HepG2 (cell line): ENCODE data around the gene FNDC3A. TPM values are rescaled to one million over a fixed set of nuclear protein-coding genes. Genes with fewer than 3 reads are reported as not detected.

Experiments
- ATAC-seq: fragments of 200-7000 bp; cut with Tn5 transposase; 3 replicates; pipeline ENCODE4 v1.9.1; 2020; ENCODE audit warnings: mild to moderate bottlenecking, moderate library complexity
- BruUV-seq: library from RNA; stranded (reverse); fragments of 400-500 nt; replicated peaks from 2 replicates; lab custom pipeline; 2021; lab: Mats Ljungman, UMichigan
- CTCF ChIA-PET: fragments of 300-600 bp; formaldehyde crosslinking; extraction: SDS; loops from one replicate; lab custom pipeline; 2021; ENCODE audit warnings: low total read pairs, inconsistent platforms, low intra/inter-chr PET ratio; lab: Yijun Ruan, JAX
- POLR2A ChIA-PET: fragments of 350-600 bp; sonication (Branson Sonifier 250); formaldehyde crosslinking; loops from one replicate; lab custom pipeline; 2020; ENCODE audit warnings: antibody characterized with exemption, inconsistent platforms; lab: Yijun Ruan, JAX
- DNase-seq: peaks from one replicate; pipeline ENCODE4 v3.0.0-alpha.2; 2015; ENCODE audit warnings: low spot score
- FAIRE-seq: peaks from 3 replicates; lab custom pipeline; 2011; peaks lifted over from hg19 to GRCh38; lab: Jason Lieb, UNC
- H2AFZ ChIP-seq: one replicate; pipeline ENCODE4 v1.6.1; 2011; ENCODE audit warnings: low read length, inconsistent platforms
- H3K27ac ChIP-seq: fragments of 300-600 bp; 3 replicates; pipeline ENCODE4 v1.8.0; 2011; ENCODE audit warnings: mixed run types, mild to moderate bottlenecking, mixed read lengths, low read length, inconsistent platforms; ENCODE audit not compliant: insufficient read depth; ENCODE audit errors: extremely low read length
- H3K27me3 ChIP-seq, 2 experiments: fragments of 200-600 bp in 1 of 2; 2 replicates in 1 of 2; 3 replicates in 1 of 2; pipeline versions ENCODE4 v1.6.0 to v1.8.0; 2011; ENCODE audit warnings: low read length in 2 of 2, mild to moderate bottlenecking in 2 of 2, moderate library complexity in 2 of 2, inconsistent platforms in 1 of 2; ENCODE audit not compliant: insufficient read depth in 2 of 2, control insufficient read depth in 1 of 2
- H3K36me3 ChIP-seq, 2 experiments: fragments of 200-600 bp in 1 of 2; replicated peaks in 1 of 2; 2 replicates in 1 of 2; 3 replicates in 1 of 2; pipeline versions ENCODE4 v1.5.1 to v1.8.0; 2011; ENCODE audit warnings: low read length in 2 of 2, inconsistent platforms in 1 of 2; ENCODE audit not compliant: insufficient read depth in 2 of 2, control insufficient read depth in 1 of 2
- H3K4me1 ChIP-seq: 2 replicates; pipeline ENCODE4 v1.5.1; 2012; ENCODE audit warnings: low read length, inconsistent platforms; ENCODE audit not compliant: insufficient read depth
- H3K4me2 ChIP-seq: 2 replicates; pipeline ENCODE4 v1.6.0; 2011; ENCODE audit warnings: low read depth, low read length, inconsistent platforms
- H3K4me3 ChIP-seq, 3 experiments: fragments of 200-600 bp in 1 of 3; sonication (generic), shearing (Covaris generic) in 1 of 3; replicated peaks in 1 of 3; 2 replicates each; pipeline ENCODE4 v1.5.1; 2011 to 2016; ENCODE audit warnings: low read length in 3 of 3, inconsistent platforms in 2 of 3, low read depth in 2 of 3, mild to moderate bottlenecking in 2 of 3, control low read depth in 1 of 3, mixed read lengths in 1 of 3; ENCODE audit not compliant: insufficient read depth in 1 of 3
- H3K79me2 ChIP-seq: one replicate; pipeline ENCODE4 v1.6.1; 2011; ENCODE audit warnings: low read length, inconsistent platforms; ENCODE audit not compliant: insufficient read depth
- H3K9ac ChIP-seq: 2 replicates; pipeline ENCODE4 v1.6.0; 2011; ENCODE audit warnings: mild to moderate bottlenecking, low read depth, low read length, inconsistent platforms; ENCODE audit not compliant: insufficient read depth
- H3K9me3 ChIP-seq: 2 replicates; pipeline ENCODE4 v1.5.1; 2012; ENCODE audit warnings: mild to moderate bottlenecking, low read length
- H4K20me1 ChIP-seq: 2 replicates; pipeline ENCODE4 v1.6.0; 2011; ENCODE audit warnings: inconsistent platforms, mild to moderate bottlenecking, low read length, moderate library complexity; ENCODE audit not compliant: insufficient read depth
- CEBPB ChIP-seq: IDR thresholded peaks from 2 replicates; pipeline ENCODE4 v1.6.1; 2011; ENCODE audit warnings: low read depth, low read length, improper control_type of control experiment, borderline replicate concordance
- IKZF4 ChIP-seq: sonication (generic); formaldehyde crosslinking; IDR thresholded peaks from 2 replicates; pipeline ENCODE4 v1.5.1; 2020; ENCODE audit warnings: borderline replicate concordance, mild to moderate bottlenecking, low read depth, missing genetic modification reagents; ENCODE audit errors: not compliant biosample characterization
- KLF15 ChIP-seq: sonication (generic); formaldehyde crosslinking; IDR thresholded peaks from 2 replicates; pipeline ENCODE4 v1.8.1; 2023; ENCODE audit warnings: borderline replicate concordance, mild to moderate bottlenecking, inconsistent platforms, missing genetic modification reagents, mixed read lengths
- MAFF ChIP-seq: IDR thresholded peaks from 2 replicates; pipeline ENCODE4 v1.6.1; 2011; ENCODE audit warnings: low read depth, low read length, improper control_type of control experiment
- MAFK ChIP-seq, 2 experiments: IDR thresholded peaks in 1 of 2; conservative IDR thresholded peaks in 1 of 2; 2 replicates each; pipeline ENCODE4 v1.6.1; 2011; ENCODE audit warnings: improper control_type of control experiment in 2 of 2, low read length in 2 of 2
- MTA1 ChIP-seq: sonication (generic); formaldehyde crosslinking; IDR thresholded peaks from 2 replicates; pipeline ENCODE4 v1.4.0; 2020; ENCODE audit warnings: missing genetic modification reagents, mild to moderate bottlenecking, borderline replicate concordance
- MZF1 ChIP-seq: sonication (generic); formaldehyde crosslinking; IDR thresholded peaks from 2 replicates; pipeline ENCODE4 v1.8.1; 2023; ENCODE audit warnings: mild to moderate bottlenecking, missing genetic modification reagents, borderline replicate concordance
- PAX8 ChIP-seq: sonication (generic); formaldehyde crosslinking; IDR thresholded peaks from 2 replicates; pipeline ENCODE4 v1.8.0; 2022; ENCODE audit warnings: mild to moderate bottlenecking, missing genetic modification reagents, borderline replicate concordance
- RBM39 ChIP-seq: fragments of 200-400 bp; formaldehyde crosslinking; IDR thresholded peaks from one replicate; pipeline ENCODE4 v1.6.1; 2018; ENCODE audit warnings: antibody characterized with exemption, mild to moderate bottlenecking, low read depth, low read length; ENCODE audit not compliant: poor library complexity, severe bottlenecking
- RFX5 ChIP-seq: IDR thresholded peaks from 2 replicates; pipeline ENCODE4 v1.6.1; 2011; ENCODE audit warnings: low read depth, low read length, improper control_type of control experiment
- ZNF616 ChIP-seq: sonication (generic); formaldehyde crosslinking; IDR thresholded peaks from 2 replicates; pipeline ENCODE4 v1.5.0; 2020; ENCODE audit warnings: low read depth, mild to moderate bottlenecking, missing genetic modification reagents
- WGBS: methylation state at CpG from one replicate; pipeline ENCODE4 v1.1.6; 2017; ENCODE audit warnings: low lambda C conversion rate; 5-methylcytosine and 5-hydroxymethylcytosine counted together
- in situ Hi-C: cut with HindIII; loops from 2 replicates; pipeline ENCODE4 v1.10.0; 2017; ENCODE audit warnings: low pct_unique_long_range_greater_than_20kb; ENCODE audit not compliant: extremely low pct_ligation_motif_present
- intact Hi-C: fragments of 100-400 bp; cut with micrococcal nuclease; formaldehyde crosslinking; loops from one replicate; pipeline ENCODE4 v1.10.0; 2022; ENCODE audit not compliant: unreplicated experiment
- polyA plus RNA-seq, 8 experiments: library from polyadenylated mRNA; depleted of rRNA in 3 of 8; stranded (reverse) in 7 of 8; unstranded in 1 of 8; fragments of >200 nt; fragmentation: Illumina TruSeq in 4 of 8; extraction: Trizol in 4 of 8; gene quantifications; 2 replicates each; pipeline versions ENCODE4 v1.2.1 to v1.2.3, GENCODE V29; 2011 to 2016; ENCODE audit warnings: low read depth in 4 of 8, missing spikeins in 1 of 8, mixed read lengths in 1 of 8; ENCODE audit not compliant: insufficient read depth in 1 of 8
- total RNA-seq, 5 experiments: library from RNA; depleted of rRNA; stranded (reverse); fragments of >200 nt; fragmentation: Illumina TruSeq; extraction: Trizol; gene quantifications; 2 replicates each; pipeline ENCODE4 v1.2.3, GENCODE V29; 2016; ENCODE audit warnings: low read depth in 1 of 5
- TF ChIP-seq, protein P1 (sequence below): sonication (generic); formaldehyde crosslinking; IDR thresholded peaks from 2 replicates; pipeline ENCODE4 v1.4.0; 2020; ENCODE audit warnings: missing genetic modification reagents
- TF ChIP-seq, protein P2 (sequence below): IDR thresholded peaks from 2 replicates; pipeline ENCODE4 v1.6.1; 2016; ENCODE audit warnings: missing biosample characterization, missing genetic modification reagents, low read depth

Gene FNDC3A
- total and polyA plus RNA-seq, 2 of the 13 experiments (the other 11 are each of a cell fraction or from before 2014, with no cell fraction given), result 36.7 to 39.3 TPM

DNA sequence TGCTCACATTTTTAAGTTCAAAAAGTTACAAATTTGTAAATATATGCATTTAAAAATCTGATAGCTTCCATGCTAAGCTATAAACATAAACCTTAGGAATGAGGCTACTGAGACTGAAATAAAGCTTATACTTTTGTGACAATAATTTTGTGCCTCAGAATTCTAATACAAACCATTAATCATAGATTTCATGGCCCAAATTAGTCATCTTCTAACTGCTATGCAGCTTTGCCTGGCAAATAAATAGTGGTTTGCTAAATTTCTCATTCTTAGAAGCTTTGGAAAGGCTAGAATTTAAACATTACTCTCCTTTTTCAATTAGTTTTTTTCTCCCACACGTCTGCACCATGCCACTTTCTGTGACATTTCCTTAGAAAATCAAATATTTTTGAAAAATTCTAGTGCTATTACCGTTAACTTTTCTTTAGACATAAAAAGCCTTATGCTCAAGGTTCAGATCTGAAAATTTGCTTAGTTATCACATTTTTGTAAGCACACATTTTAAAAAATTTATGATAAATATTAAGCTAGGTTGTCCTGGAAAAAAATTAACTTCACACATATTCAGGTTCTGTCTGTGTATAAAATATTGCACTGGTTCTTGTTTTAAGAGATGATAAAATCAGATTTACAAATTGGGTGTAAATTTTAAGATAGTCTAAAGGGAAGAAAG is 46.9 kb downstream of the FNDC3A start:
- WGBS, result 98% methylated on average over 2 of the region's 2 CpGs
- in situ Hi-C loops (no loop called here), intact Hi-C loops (no loop called here)
- H3K79me2 ChIP-seq, result peaks cover 5% of the 10 kb centered on the region
- no peaks in the 10 kb centered on the region; the same call in 1 of the 2 replicates for H3K9me3 ChIP-seq
- no peak overlapping the region for H3K9ac ChIP-seq
- H3K4me1 ChIP-seq, result peaks cover 29% of the 10 kb centered on the region
- no peak overlapping the region for H3K4me2 ChIP-seq
- ATAC-seq (no peak), DNase-seq (no peak), FAIRE-seq (no peak)
- no peaks in the 10 kb centered on the region for H3K27me3 ChIP-seq
- H3K27ac ChIP-seq, result no peak overlapping the region
- H3K4me3 ChIP-seq, result no peak overlapping the region
- H3K36me3 ChIP-seq, result no peaks in the 10 kb centered on the region
- POLR2A ChIA-PET, result no interaction called here
- no peaks in the 10 kb centered on the region for H4K20me1 ChIP-seq
- no peak for TF ChIP-seq PAX8 (CRISPR knock-in tag)
- TF ChIP-seq MZF1 (CRISPR knock-in tag), result no peak
- TF ChIP-seq MAFF, result peak; percentile 59; the same call in 1 of the 2 replicates
- TF ChIP-seq, protein P1, sequence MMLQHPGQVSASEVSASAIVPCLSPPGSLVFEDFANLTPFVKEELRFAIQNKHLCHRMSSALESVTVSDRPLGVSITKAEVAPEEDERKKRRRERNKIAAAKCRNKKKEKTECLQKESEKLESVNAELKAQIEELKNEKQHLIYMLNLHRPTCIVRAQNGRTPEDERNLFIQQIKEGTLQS (CRISPR knock-in tag), result no peak
- TF ChIP-seq KLF15 (CRISPR knock-in tag), result no peak
- peak; percentile 38 to 69; a peak in 2 of 4 replicates for TF ChIP-seq MAFK (conservative IDR thresholded peaks at IDR 0.05 in 1 of 2, IDR thresholded peaks at IDR 0.05 in 1 of 2; ENCODE audit: low read length in 2 of 2)
- CTCF ChIA-PET, result no interaction called here
- H2AFZ ChIP-seq, result no peak overlapping the region
- no TSS peak for BruUV-seq

DNA sequence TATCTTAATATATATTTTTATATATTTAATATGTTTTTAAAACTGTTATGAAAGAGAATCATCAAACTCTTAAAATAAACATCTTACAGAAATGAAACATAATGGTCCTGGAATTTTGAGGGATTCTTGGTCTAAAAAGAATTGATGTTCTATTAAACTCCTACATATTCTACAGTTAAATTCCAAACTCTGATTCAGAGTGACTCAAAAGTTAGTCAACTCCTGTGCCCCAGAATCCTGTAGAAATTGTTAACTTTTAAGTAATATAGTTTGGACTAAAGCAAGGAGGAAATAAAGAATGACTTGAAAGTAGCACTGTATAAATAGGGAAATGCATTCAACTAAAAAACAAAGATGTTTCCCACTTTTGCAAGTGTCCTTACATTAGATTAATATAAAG is 47.7 kb downstream of the FNDC3A start:
- no peaks in the 10 kb centered on the region; the same call in 1 of the 2 replicates for H3K9me3 ChIP-seq
- peaks cover 5% of the 10 kb centered on the region for H3K79me2 ChIP-seq
- ATAC-seq (no peak), FAIRE-seq (no peak), DNase-seq (no peak)
- no peak overlapping the region for H3K9ac ChIP-seq
- in situ Hi-C loops, result no loop called here
- no peak overlapping the region for H3K4me2 ChIP-seq
- H3K4me3 ChIP-seq, result no peak overlapping the region
- intact Hi-C loops, result no loop called here
- no peaks in the 10 kb centered on the region for H3K36me3 ChIP-seq
- POLR2A ChIA-PET, result no interaction called here
- no peak overlapping the region for H2AFZ ChIP-seq
- no peaks in the 10 kb centered on the region for H3K27me3 ChIP-seq
- CTCF ChIA-PET, result no interaction called here
- H4K20me1 ChIP-seq, result no peaks in the 10 kb centered on the region
- BruUV-seq, result no TSS peak
- no peak overlapping the region for H3K27ac ChIP-seq
- peaks cover 29% of the 10 kb centered on the region for H3K4me1 ChIP-seq
- TF ChIP-seq RFX5, result no peak
- no peak for TF ChIP-seq RBM39
- TF ChIP-seq MTA1 (CRISPR knock-in tag), result no peak
- TF ChIP-seq CEBPB, result no peak
- TF ChIP-seq, protein P2, sequence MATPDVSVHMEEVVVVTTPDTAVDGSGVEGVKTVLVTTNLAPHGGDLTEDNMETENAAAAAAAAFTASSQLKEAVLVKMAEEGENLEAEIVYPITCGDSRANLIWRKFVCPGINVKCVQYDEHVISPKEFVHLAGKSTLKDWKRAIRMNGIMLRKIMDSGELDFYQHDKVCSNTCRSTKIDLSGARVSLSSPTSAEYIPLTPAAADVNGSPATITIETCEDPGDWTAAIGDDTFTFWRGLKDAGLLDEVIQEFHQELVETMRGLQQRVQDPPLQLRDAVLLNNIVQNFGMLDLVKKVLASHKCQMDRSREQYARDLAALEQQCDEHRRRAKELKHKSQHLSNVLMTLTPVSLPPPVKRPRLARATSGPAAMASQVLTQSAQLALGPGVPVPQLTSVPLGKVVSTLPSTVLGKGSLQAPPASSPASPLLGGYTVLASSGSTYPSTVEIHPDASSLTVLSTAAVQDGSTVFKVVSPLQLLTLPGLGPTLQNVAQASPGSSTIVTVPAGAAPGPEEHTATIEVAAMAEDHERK (CRISPR knock-in tag), result no peak
- no peak for TF ChIP-seq IKZF4 (CRISPR knock-in tag)
- no peak for TF ChIP-seq ZNF616 (CRISPR knock-in tag)
